Nephron (organoid): ENCODE results near the gene BTBD9.

ENCODE experiments used
- H3K27ac Mint-ChIP-seq, 3 experiments: 2 replicates each; pipeline ENCODE4 v1.8.0; 2020; ENCODE audit warnings: mixed read lengths in 3 of 3, mild to moderate bottlenecking in 2 of 3, moderate library complexity in 1 of 3
- H3K27me3 Mint-ChIP-seq: 2 replicates; pipeline ENCODE4 v1.8.0; 2021; ENCODE audit warnings: low read depth, mild to moderate bottlenecking, moderate library complexity, mixed read lengths
- H3K36me3 Mint-ChIP-seq: 2 replicates; pipeline ENCODE4 v1.8.0; 2020; ENCODE audit warnings: low read depth, mixed read lengths
- H3K4me1 Mint-ChIP-seq: 2 replicates; pipeline ENCODE4 v1.8.0; 2020; ENCODE audit warnings: mixed read lengths
- H3K4me3 Mint-ChIP-seq, 3 experiments: 2 replicates each; pipeline ENCODE4 v1.8.0; 2020; ENCODE audit warnings: mild to moderate bottlenecking in 3 of 3, mixed read lengths in 3 of 3, moderate library complexity in 2 of 3
- H3K9me3 Mint-ChIP-seq: 2 replicates; pipeline ENCODE4 v1.8.0; 2020; ENCODE audit warnings: mixed read lengths
- TF ChIP-seq, protein P1 (sequence below), 3 experiments: fragments of 200-600 bp; sonication (generic); IDR thresholded peaks; one replicate each; pipeline ENCODE4 v1.5.0; 2021; ENCODE audit warnings: antibody characterized with exemption in 3 of 3; ENCODE audit not compliant: unreplicated experiment in 3 of 3

BTBD9 gene

GRCh38 chr6:38370653-38371601, 268.8 kb downstream of the BTBD9 start:
- Mint-ChIP-seq H3K36me3 (no peaks in the 10 kb centered on the region), H3K4me1 (peaks cover 57% of the 10 kb centered on the region), H3K9me3 (no peaks in the 10 kb centered on the region), H3K27ac (peak overlapping the region; percentile 31 to 75 (median 70)), H3K4me3 (no peak overlapping the region), H3K27me3 (no peaks in the 10 kb centered on the region)
- TF ChIP-seq, protein P1, sequence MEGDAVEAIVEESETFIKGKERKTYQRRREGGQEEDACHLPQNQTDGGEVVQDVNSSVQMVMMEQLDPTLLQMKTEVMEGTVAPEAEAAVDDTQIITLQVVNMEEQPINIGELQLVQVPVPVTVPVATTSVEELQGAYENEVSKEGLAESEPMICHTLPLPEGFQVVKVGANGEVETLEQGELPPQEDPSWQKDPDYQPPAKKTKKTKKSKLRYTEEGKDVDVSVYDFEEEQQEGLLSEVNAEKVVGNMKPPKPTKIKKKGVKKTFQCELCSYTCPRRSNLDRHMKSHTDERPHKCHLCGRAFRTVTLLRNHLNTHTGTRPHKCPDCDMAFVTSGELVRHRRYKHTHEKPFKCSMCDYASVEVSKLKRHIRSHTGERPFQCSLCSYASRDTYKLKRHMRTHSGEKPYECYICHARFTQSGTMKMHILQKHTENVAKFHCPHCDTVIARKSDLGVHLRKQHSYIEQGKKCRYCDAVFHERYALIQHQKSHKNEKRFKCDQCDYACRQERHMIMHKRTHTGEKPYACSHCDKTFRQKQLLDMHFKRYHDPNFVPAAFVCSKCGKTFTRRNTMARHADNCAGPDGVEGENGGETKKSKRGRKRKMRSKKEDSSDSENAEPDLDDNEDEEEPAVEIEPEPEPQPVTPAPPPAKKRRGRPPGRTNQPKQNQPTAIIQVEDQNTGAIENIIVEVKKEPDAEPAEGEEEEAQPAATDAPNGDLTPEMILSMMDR (IDR thresholded peaks at IDR 0.05; ENCODE audit: unreplicated experiment in 3 of 3), result no peak

GRCh38 chr6:38367231-38367630, 272.5 kb downstream of the BTBD9 start:
- no peak overlapping the region for H3K4me3 Mint-ChIP-seq
- no peaks in the 10 kb centered on the region for H3K9me3 Mint-ChIP-seq
- H3K4me1 Mint-ChIP-seq, result peaks cover 62% of the 10 kb centered on the region
- no peaks in the 10 kb centered on the region for H3K36me3 Mint-ChIP-seq
- peak overlapping the region in 1 of 3 experiments; percentile 12 for H3K27ac Mint-ChIP-seq
- H3K27me3 Mint-ChIP-seq, result no peaks in the 10 kb centered on the region
- TF ChIP-seq, protein P1 (IDR thresholded peaks at IDR 0.05; ENCODE audit: unreplicated experiment in 3 of 3), result no peak

DNA sequence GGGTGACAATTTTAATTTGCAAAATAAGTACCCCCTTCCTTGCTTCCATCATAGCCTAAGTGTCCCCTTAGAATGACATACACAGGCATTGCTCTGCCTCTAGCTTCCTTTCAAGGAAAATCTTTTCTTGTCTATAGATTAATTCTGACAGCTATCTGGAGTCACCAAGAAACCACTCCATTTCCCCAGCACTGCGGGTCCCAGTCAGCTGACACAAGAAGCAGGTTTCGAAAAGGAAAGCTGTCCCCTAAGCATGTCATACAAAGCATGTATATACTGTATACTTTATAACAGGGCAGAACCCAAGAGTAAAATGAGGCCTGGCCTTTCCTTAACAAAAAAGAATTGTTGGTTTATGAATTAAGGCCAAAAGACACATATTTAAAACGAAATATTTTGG, 273.5 kb downstream of the BTBD9 start:
- TF ChIP-seq, protein P1 (IDR thresholded peaks at IDR 0.05; ENCODE audit: unreplicated experiment in 3 of 3), result no peak
- Mint-ChIP-seq H3K36me3 (no peaks in the 10 kb centered on the region), H3K4me1 (peaks cover 58% of the 10 kb centered on the region), H3K27ac (no peak overlapping the region), H3K9me3 (no peaks in the 10 kb centered on the region), H3K4me3 (no peak overlapping the region), H3K27me3 (no peaks in the 10 kb centered on the region)

DNA sequence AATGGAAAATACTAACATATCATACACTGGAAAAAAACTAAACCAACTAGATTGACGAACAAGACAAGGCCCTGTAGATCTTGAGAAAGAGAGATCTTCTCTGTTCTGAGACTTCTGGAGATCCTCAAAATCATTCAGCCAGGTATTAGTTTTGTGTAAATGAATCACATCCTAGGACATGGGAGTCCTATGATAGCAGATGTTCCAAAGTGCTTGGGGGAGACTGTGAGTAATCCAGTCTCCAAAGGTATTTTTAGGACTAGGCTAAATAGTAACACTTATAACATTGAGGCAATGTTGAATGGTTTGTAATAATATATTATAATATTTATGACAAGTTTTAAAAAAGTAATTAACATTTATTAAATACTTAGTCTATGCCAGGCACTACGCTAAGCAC, 275.0 kb downstream of the BTBD9 start:
- TF ChIP-seq, protein P1 (IDR thresholded peaks at IDR 0.05; ENCODE audit: unreplicated experiment in 3 of 3), result no peak
- Mint-ChIP-seq H3K27ac (no peak overlapping the region), H3K9me3 (no peaks in the 10 kb centered on the region), H3K27me3 (no peaks in the 10 kb centered on the region), H3K4me1 (peaks cover 49% of the 10 kb centered on the region), H3K36me3 (no peaks in the 10 kb centered on the region), H3K4me3 (no peak overlapping the region)

DNA sequence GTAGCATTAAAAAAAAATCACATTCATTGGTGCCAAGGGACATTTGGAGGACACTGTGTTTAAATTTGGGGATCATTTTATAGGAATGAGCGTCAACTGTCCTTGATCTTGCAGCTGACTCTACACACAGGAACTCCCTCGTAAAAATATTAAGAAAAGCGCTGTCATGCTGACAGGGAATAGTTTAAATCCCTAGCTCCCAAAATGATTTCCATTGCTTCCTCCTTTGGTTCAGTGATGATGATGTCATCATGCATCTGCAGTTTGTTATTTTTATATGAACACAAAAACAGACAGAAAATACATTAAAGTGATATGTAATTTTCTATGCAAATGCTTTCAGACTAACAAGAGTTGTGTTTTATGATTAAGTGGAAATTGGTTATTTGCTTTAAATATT, 275.6 kb downstream of the BTBD9 start:
- H3K27me3 Mint-ChIP-seq, result no peaks in the 10 kb centered on the region
- TF ChIP-seq, protein P1 (IDR thresholded peaks at IDR 0.05; ENCODE audit: unreplicated experiment in 3 of 3), result no peak
- no peak overlapping the region for H3K4me3 Mint-ChIP-seq
- peaks cover 49% of the 10 kb centered on the region for H3K4me1 Mint-ChIP-seq
- H3K9me3 Mint-ChIP-seq, result no peaks in the 10 kb centered on the region
- H3K27ac Mint-ChIP-seq, result no peak overlapping the region
- no peaks in the 10 kb centered on the region for H3K36me3 Mint-ChIP-seq

GRCh38 chr6:38355519-38355918, 284.2 kb downstream of the BTBD9 start:
- H3K27ac Mint-ChIP-seq, result peak overlapping the region in 1 of 3 experiments; percentile 4
- H3K36me3 Mint-ChIP-seq, result no peaks in the 10 kb centered on the region
- no peak overlapping the region for H3K4me3 Mint-ChIP-seq

More at GRCh38 chr6:38355519-38355918, 284.2 kb downstream of the BTBD9 start:
- H3K4me1 Mint-ChIP-seq, result peaks cover 53% of the 10 kb centered on the region
- H3K27me3 Mint-ChIP-seq, result no peaks in the 10 kb centered on the region
- no peaks in the 10 kb centered on the region for H3K9me3 Mint-ChIP-seq
- TF ChIP-seq, protein P1 (IDR thresholded peaks at IDR 0.05; ENCODE audit: unreplicated experiment in 3 of 3), result no peak
